Stimulated activated CD8-positive, alpha-beta memory T cell treated with anti-CD3 and anti-CD28 coated beads, Interleukin-7, amount 100 ng/mL, for 48 hours (primary cell): ENCODE measurements around the gene ACAD8.
"Not testable (repeated sequence)": the region's sequence is repeated elsewhere in the genome, so short reads cannot be mapped to it uniquely, and the experiment has no call there.

Source experiments
- DNase-seq, 2 donors: peaks; one replicate each; pipeline ENCODE4 v3.0.0-alpha.2; 2020; ENCODE audit warnings: low read depth in 1 of 2; ENCODE audit errors: extremely low read depth in 1 of 2

The ACAD8 gene

DNA sequence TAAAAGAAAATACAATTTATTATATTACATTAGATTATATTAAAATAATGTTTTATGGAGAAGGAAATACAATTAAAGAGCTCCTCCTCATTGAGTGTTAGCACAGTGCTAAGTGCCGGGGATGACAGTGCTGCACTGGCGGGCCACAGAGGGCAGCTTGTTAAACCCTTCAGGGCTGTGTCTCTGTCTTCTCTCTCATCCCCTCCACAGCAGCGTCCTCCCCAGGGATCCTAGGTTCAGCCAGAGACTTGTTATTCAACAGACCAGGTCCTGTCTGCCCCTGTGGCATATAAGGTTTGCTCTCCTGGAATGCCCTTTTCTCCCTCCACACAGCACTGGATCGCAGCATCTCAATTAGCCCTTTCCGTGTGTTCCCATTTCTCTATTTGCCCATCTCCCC lies 14.4 kb upstream of the ACAD8 start:
- no peak for DNase-seq

DNA sequence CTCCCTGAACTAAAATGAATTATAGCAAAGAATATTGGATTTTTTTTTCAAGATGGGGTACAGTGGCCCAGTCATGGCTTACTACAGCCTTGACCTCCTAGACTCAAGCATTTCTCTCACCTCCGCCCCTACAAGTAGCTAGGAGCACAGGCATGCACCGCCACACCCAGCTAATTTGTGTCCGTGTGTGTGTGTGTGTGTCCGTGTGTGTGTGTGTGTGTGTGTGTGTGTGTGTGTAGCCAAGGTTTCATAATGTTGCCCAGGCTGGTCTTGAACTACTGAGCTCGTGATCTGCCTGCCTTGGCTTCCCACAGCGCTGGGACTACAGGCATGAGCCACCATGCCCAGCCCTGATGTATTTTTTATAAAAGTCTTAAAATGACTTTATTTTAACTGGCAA lies 12.8 kb upstream of the ACAD8 start:
- DNase-seq, result no peak

GRCh38 chr11:134242376-134242775 lies 11.0 kb upstream of the ACAD8 start:
- DNase-seq, result no peak

- DNase-seq, result no peak
Measured at GRCh38 chr11:134243913-134244312, 9.5 kb upstream of the ACAD8 start.

- DNase-seq, result no peak
Measured at GRCh38 chr11:134244593-134244992, 8.8 kb upstream of the ACAD8 start.

GRCh38 chr11:134245434-134245833 lies 7.9 kb upstream of the ACAD8 start:
- no peak for DNase-seq

- no peak for DNase-seq
Measured at GRCh38 chr11:134246100-134246499, 7.3 kb upstream of the ACAD8 start.

GRCh38 chr11:134246678-134247077 lies 6.7 kb upstream of the ACAD8 start:
- DNase-seq, result no peak

DNA sequence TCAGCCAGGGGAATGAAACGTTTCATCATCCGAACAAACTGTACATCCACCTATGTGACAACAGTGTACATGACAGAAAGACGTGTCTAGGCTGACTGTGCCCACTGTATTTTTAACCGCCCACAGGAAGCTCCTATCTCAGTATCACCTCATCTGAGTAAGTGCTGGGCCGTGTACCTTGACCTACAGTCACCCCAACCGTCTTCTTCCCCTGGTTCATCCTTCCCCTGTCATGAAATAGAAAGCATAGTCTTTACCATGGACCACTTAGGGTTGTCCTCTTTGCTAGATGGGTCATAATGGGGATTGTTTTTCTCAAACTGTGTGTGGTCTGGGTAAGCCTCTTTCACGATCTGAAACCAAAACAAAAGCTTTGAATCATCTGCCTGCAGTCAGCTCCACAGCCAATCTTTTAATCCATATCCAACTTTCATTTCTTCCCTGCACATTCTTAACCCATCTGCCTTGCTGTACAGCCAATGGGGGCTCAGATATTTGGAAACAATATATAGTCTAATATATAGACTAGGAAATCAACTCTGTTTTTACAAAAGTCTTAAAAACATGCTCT lies 4.4 kb upstream of the ACAD8 start:
- no peak for DNase-seq

- DNase-seq, result no peak
Measured at GRCh38 chr11:134250246-134250645, 3.1 kb upstream of the ACAD8 start.

DNA sequence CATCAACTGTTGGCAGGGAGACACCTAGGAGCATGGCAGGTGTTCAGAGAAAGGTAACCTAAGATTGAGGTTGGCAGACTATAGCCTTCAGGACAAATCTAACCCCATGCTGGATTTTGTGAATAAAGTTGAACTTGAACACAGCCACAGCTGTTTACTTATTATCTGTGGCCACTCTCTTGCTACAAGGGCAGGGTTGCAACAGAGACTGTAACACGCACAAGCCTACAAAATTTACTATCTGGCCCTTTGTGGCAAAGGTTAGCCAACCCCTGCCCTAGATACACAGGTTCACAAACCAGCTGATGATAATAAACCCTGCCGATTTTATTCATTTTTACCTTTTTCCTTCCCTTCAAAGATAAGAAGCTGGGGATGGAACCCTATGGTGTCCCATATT lies 2.7 kb upstream of the ACAD8 start:
- no peak for DNase-seq

DNA sequence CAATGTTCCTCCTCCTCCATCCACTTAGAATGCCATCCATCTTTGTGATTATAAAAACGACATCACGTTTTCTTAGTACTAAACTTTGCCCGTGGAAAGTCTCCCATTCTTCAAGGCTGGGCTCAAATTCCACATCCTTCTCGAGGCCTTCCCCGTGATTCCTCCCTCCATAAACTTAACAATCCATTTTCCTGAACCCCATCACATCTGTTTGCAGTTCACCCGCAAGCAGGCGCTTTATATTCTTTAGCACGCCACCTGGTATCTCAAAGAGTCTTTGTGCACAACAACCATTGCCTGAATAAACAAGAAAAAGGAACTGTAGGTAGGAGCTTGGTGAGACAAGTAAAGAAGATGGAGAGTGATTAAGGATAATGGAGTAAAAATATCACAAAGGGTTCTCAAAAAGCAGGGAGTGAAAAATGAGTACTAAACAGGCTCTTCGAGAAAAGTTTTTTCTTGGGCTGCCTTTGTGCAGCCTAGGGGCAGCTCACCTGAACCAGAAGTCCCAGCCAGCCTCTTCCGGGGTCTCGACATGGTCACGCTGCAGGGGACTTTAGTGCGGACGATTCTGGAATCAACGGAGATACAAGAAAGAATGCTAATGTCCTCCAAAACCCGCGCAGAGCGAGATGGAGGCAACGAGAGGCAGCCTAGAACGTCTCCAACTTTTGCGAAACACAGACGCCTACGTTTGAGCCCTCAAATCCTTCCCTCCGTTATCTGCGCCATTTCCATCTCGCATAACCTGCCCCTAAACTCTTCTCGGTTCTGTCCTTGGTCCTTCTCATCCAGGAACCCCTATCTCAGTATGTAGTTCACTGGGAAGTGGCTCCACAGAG lies 801 bp upstream of the ACAD8 start:
- no peak for DNase-seq

DNA sequence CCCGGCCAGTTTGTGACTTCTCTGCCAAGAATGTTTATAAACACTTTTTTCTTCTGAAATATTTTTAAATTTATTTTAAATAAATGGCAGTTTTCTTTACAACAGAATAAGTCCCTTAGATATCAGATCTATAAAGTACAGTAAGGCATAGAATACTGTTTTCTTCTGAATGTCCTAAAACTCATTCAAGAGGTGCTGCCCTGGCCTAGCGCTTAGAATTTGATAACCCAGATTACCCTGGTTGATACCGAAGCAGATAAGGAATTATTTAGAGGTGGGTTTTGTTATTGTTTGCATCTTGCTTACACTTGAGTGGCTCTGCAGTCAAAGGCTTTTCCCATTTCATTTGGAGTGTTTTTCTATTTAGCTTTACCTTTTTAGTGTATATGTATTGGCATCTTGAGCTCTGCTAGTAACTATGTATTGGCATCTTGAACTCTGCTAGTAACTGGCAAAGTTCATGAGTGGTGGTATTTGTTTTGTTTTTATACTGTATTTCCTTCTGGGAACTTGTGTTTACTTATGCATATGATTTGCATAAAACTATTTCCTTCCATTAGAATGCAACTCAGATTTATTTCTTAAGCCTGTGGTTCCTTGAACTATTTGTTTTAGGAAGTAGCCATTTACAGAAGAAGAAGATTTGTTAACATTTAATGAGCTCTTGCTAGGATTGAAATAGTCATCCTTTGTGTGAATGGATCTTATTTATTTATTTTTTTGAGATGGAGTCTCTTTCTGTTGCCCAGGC lies 1.2 kb downstream of the ACAD8 start:
- no peak for DNase-seq

- not testable (repeated sequence) for DNase-seq
Measured at GRCh38 chr11:134255184-134255561, 1.8 kb downstream of the ACAD8 start.

GRCh38 chr11:134257101-134257500 lies 3.7 kb downstream of the ACAD8 start:
- DNase-seq, result no peak

GRCh38 chr11:134258577-134258976 lies 5.2 kb downstream of the ACAD8 start:
- no peak for DNase-seq

DNA sequence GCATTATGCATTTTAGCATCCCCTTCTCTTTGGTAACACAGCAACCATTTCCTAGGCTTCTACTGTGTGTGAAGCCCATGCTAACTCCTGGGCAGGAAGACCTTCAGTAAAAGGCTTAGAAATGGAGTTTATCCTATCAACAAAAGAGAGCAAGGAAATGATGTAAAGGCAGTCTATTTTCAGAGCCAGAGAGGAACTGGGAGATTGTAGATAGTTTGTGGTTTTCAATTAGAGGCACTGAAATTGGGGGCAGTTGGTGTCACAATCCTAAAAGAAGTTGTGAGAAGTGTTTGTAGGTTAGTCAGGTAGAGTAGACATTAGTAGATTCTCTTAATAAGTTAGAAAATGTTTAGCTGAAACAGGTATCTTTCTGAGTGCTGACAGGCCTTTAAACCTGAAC lies 7.1 kb downstream of the ACAD8 start:
- DNase-seq, result no peak

DNA sequence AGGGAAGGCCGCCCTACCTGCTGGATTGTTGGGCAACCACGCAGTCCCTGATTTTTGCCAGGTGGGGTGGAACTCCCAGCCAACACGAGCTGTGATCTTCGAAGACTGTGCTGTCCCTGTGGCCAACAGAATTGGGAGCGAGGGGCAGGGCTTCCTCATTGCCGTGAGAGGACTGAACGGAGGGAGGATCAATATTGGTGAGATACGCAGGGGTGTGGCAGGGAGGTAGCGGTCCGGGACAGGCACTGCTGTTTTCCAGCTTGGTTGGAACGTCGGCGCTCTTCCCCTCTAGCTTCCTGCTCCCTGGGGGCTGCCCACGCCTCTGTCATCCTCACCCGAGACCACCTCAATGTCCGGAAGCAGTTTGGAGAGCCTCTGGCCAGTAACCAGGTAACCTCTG lies 7.6 kb downstream of the ACAD8 start:
- DNase-seq, result no peak

DNA sequence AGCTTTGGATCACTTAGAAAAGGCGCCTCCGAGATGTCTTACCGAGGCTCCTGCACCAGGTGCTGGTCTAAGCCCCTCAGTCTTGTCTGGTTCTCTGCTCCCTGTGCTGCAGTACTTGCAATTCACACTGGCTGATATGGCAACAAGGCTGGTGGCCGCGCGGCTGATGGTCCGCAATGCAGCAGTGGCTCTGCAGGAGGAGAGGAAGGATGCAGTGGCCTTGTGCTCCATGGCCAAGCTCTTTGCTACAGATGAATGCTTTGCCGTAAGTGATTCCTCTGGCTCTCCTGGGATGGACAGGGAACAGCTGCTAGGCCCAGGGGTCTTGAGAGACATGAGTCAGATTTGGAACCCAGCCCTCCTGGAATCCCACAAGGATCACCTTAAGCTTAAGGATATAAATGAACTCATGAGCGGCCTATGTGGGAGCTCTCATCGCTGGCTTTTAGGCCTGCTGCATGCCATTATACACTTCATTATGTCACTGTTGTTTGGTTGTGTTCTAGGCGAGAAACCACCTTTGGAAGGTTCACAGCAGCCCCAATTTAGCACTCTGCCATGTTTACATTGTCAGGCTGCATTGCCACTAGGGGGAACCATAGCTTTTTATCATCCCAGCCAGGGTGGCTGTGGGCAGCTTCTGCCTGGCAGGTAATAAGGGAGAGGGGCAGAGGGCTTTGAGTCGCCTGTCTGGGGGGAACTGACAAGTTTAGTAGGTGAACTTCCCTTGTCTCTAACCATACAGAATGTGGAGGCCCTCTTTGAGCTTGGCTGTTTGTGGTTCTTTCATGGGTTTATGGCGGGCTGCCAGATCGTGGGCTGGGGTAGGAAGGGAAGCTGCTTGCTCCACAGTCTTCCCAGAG lies 8.5 kb downstream of the ACAD8 start:
- DNase-seq, result no peak

DNA sequence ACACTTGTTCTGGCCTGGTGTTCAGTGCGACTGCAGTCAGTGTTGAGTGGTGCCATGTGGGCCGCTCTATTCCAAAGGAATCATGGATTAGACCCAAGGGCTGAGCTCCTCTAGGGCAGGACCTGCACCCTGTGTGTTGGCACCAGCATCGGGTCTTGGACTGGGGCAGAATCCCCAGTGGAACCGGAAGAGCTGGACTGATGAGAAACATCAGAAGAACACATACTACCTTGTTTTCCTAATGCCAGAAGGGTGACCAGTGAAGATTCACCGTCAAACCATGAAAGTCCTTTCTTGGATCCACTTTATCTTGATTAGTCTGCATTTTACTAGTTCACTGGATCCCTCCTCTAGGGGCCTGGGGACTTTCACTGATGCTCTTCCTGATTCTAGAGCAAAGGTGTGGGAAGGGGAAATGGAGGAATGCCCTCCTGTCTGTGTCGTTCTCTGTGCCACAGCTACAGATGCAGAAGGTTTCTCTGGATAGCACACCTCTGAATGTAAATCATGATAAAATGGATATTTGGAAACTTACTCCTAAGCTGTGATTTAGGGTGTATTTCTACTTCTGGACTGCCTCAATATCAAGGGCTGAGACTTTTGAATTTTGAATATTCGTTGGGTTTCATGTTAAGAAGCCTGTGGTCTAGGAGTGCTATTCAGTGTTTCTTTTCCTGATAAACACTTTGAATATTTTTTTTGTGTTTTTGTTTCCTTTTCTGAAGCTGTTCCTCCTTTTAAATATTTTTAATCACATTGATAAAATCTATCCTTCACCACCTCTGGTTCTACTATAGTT lies 11.8 kb downstream of the ACAD8 start:
- no peak for DNase-seq
